ENCODE results near the gene CXCL3.

DNA sequence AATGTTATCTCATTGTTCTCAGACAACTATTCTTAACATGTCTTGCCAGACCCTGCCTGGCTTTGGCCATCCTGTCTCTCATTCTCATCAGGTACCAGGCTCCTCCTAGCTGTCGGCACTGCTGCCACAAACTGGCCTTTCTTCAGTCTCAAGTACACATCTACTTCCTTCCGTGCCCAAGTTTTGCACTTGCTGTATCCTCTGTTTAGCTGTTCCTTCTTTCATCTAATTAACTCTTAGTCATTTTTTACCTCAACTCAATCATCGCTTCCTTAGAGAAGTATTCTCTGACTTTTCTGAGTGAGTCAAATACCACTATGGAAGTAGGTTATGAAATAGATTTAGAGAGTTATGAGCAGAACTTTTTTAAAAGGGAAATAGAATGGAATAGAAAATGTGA is 19.7 kb downstream of the CXCL3 start:
- TF ChIP-seq, protein P1, sequence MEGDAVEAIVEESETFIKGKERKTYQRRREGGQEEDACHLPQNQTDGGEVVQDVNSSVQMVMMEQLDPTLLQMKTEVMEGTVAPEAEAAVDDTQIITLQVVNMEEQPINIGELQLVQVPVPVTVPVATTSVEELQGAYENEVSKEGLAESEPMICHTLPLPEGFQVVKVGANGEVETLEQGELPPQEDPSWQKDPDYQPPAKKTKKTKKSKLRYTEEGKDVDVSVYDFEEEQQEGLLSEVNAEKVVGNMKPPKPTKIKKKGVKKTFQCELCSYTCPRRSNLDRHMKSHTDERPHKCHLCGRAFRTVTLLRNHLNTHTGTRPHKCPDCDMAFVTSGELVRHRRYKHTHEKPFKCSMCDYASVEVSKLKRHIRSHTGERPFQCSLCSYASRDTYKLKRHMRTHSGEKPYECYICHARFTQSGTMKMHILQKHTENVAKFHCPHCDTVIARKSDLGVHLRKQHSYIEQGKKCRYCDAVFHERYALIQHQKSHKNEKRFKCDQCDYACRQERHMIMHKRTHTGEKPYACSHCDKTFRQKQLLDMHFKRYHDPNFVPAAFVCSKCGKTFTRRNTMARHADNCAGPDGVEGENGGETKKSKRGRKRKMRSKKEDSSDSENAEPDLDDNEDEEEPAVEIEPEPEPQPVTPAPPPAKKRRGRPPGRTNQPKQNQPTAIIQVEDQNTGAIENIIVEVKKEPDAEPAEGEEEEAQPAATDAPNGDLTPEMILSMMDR (conservative IDR thresholded peaks at IDR 0.05 in 1 of 2, IDR thresholded peaks at IDR 0.05 in 1 of 2; ENCODE audit: extremely low read depth in 1 of 2, insufficient read depth in 1 of 2, low read depth in 1 of 2, low read length in 2 of 2) = no peak
- no peak for TF ChIP-seq EZH2 (IDR thresholded peaks at IDR 0.05; ENCODE audit: borderline replicate concordance, low read length)
